ENCODE results near the gene DUSP12.

- TF ChIP-seq, protein P1, sequence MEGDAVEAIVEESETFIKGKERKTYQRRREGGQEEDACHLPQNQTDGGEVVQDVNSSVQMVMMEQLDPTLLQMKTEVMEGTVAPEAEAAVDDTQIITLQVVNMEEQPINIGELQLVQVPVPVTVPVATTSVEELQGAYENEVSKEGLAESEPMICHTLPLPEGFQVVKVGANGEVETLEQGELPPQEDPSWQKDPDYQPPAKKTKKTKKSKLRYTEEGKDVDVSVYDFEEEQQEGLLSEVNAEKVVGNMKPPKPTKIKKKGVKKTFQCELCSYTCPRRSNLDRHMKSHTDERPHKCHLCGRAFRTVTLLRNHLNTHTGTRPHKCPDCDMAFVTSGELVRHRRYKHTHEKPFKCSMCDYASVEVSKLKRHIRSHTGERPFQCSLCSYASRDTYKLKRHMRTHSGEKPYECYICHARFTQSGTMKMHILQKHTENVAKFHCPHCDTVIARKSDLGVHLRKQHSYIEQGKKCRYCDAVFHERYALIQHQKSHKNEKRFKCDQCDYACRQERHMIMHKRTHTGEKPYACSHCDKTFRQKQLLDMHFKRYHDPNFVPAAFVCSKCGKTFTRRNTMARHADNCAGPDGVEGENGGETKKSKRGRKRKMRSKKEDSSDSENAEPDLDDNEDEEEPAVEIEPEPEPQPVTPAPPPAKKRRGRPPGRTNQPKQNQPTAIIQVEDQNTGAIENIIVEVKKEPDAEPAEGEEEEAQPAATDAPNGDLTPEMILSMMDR (conservative IDR thresholded peaks at IDR 0.05 in 1 of 2, IDR thresholded peaks at IDR 0.05 in 1 of 2; ENCODE audit: extremely low read depth in 1 of 2, insufficient read depth in 1 of 2, low read depth in 1 of 2, low read length in 2 of 2), result no peak
- TF ChIP-seq EZH2 (IDR thresholded peaks at IDR 0.05; ENCODE audit: borderline replicate concordance, low read length), result no peak
Observed at GRCh38 chr1:161706113-161706481, 43.5 kb upstream of the DUSP12 start.

Data from mammary epithelial cell (primary cell).